NCI-H526 treated with DMSO at 0.1 percent for 48 hours (cell line): Measurements from ENCODE around the gene ATP2A1.
"Not testable (repeated sequence)": the region's sequence is repeated elsewhere in the genome, so short reads cannot be mapped to it uniquely, and the experiment has no call there.

Source experiments
- DNase-seq: peaks from one replicate; lab custom pipeline; 2025; lab: John Stamatoyannopoulos, UW

The ATP2A1 gene

GRCh38 chr16:28881565-28881964 is 3.3 kb downstream of the ATP2A1 start:
- not testable (repeated sequence) for DNase-seq

GRCh38 chr16:28882551-28883160 is 4.4 kb downstream of the ATP2A1 start:
- DNase-seq: no peak

DNA sequence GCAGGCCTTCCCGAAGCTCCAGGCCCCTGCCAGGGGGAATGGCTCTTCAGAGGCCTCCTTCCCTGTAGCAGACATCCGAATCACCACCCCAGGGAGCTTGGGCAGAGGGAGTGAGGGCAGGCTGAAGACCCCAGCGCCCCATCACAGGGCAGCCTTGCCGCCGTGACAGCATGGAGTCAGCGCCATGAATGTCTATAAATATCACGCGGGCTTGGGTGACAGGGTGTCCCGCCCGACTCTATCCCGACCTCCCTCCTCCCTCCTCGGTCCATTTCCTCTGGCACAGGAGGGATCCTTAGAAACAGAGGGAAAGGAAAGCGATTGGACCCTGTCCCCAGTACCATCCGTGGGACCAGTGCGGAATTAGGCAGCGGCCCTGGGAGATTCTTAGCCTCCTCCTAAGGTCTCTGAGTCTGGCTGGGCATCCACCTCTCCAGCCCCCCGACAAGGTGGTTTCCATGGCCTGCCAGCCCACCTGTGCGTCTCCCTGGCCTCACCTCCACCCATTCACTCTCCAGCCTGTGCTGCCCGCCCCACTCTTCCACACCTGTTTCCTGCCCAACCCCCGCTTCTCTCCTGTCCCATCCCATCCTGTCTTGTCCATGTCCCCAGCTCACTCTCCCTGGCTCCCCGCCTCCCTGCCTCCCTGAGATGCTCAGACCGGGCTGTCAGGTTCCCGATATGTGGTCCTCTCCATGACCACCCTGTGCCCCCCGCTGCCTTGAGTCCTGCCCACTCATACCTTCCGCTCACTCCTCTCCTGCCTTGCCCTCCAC is 5.1 kb downstream of the ATP2A1 start:
- DNase-seq: no peak

DNA sequence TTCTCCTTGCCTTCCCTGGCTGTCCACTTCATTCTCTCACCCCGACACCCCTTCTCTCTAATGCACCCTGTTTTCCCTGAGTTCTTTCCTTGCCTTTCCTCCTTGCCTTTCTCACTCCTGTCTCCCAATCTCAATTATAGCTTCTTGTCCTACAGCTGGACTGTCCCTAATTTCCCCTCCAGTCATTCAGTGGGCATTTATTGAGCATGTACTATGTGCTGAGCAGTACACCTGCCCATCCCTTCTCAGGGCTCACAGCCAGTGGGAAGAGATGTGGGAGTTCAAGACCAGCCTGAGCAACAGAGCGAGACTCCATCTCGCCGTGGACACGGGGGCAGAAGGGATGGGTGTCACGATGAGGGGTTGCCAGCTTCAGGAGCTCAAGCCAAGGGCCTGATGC is 5.8 kb downstream of the ATP2A1 start:
- DNase-seq: no peak

DNA sequence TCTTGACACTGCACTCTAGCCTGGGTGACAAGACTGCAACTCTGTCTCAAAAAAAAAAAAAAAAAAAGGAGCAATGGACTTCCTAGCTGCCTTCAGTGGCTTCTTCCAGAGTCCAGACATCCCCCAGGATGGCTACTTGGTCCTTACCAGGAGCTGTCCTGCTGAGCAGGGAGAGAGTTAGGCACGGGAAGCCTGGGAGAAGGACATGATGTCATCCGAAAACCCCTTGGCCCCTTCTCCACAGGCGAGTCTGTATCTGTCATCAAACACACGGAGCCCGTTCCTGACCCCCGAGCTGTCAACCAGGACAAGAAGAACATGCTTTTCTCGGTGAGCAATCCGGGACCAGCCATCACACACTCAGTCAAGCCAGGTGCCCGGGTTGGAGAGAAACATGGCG is 8.7 kb downstream of the ATP2A1 start:
- no peak for DNase-seq

GRCh38 chr16:28890355-28890754 is 12.1 kb downstream of the ATP2A1 start:
- not testable (repeated sequence) for DNase-seq

DNA sequence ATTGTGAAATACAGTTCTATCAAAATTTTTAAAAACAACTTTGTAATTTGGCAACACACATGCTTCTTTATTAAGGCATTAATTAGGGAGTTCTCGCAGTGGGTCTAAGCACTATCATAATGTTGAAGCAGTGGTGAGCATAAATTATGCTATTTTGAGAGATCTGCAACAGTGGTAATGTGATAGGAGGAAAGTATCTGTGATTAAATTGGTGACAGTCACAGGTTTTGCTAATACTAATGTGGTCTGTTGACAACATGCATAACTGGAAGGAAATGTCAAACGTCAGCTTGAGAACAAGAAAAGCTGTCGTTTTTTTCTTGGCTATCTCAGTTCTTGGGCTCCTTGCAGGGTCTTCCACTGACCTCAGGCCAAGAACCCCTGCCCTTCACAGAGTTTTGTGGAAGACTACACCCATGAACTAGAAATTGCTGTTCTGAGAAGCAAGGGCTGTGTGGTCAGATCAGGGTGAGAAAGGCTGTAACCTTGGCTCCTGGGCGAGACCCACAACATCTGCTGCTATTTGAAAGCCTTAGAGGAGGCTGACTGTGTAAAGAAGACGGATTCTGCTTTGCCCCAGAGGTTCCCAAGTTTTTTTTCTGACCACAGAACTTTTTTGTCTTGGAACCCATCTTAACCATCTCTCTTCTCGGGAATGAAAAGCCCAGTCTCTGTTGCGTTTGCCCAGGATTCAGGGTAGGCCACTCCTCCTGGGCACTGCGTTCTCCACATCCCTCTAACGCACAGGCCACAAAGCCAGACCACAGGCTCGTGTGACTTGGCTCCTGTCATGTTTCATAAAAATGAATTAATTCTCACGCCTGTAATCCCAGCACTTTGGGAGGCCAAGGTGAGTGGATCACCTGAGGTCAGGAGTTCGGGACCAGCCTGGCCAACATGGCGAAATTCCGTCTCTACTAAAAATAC is 13.9 kb downstream of the ATP2A1 start:
- DNase-seq: no peak

GRCh38 chr16:28893291-28893690 is 15.0 kb downstream of the ATP2A1 start:
- DNase-seq: no peak

DNA sequence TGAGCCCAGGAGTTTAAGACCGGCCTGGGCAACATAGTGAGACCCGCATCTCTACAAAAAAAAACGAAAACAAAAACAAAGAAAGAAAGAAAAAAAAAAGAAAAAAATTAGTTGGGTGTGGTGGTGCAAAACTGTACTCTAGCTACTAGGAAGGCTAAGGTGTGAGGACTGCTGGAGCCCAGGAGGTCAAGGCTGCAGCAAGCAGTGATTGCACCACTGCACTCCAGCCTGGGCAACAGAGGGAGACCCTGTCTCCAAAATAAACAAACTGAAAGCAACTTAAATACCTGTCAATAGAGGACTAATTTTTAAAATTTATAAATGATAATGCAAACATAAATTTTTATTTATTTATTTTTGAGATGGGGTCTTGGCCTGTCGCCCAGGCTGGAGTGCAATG is 17.3 kb downstream of the ATP2A1 start:
- DNase-seq: no peak

GRCh38 chr16:28897826-28898225 is 19.5 kb downstream of the ATP2A1 start:
- DNase-seq: no peak

DNA sequence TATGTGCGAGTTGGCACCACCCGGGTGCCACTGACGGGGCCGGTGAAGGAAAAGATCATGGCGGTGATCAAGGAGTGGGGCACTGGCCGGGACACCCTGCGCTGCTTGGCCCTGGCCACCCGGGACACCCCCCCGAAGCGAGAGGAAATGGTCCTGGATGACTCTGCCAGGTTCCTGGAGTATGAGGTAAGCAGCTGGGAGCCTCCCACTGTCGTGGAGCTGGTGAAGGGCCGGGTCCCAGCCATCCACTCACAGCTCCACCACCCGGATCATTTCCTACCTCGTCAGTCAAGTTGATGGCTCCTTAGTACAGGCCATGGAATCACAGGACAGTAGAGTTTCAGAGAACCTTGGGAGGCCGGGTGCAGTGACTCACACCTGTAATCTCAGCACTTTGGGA is 20.0 kb downstream of the ATP2A1 start:
- no peak for DNase-seq

- DNase-seq: no peak
These were observed 20.7 kb downstream of the ATP2A1 start for GRCh38 chr16:28898942-28899341.

GRCh38 chr16:28899882-28900590 is 21.7 kb downstream of the ATP2A1 start:
- DNase-seq: no peak

GRCh38 chr16:28900601-28901000 is 22.3 kb downstream of the ATP2A1 start:
- DNase-seq: no peak

GRCh38 chr16:28901862-28902261 is 23.6 kb downstream of the ATP2A1 start:
- no peak for DNase-seq

DNA sequence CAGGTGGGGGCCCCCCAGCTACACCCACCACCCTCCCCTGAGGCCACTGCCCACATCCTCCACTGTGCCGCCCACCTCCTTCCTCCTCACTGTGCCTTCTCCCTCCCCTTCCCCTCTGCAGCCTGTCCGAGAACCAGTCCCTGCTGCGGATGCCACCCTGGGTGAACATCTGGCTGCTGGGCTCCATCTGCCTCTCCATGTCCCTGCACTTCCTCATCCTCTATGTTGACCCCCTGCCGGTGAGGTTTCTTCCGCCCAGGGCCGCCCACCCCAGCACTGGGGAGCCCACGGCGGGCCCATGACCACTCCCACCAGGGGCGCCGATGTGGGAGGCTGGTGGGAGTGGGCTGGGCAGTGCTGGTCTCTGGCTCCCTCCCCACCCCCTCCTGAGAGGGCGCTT is 24.6 kb downstream of the ATP2A1 start:
- no peak for DNase-seq

DNA sequence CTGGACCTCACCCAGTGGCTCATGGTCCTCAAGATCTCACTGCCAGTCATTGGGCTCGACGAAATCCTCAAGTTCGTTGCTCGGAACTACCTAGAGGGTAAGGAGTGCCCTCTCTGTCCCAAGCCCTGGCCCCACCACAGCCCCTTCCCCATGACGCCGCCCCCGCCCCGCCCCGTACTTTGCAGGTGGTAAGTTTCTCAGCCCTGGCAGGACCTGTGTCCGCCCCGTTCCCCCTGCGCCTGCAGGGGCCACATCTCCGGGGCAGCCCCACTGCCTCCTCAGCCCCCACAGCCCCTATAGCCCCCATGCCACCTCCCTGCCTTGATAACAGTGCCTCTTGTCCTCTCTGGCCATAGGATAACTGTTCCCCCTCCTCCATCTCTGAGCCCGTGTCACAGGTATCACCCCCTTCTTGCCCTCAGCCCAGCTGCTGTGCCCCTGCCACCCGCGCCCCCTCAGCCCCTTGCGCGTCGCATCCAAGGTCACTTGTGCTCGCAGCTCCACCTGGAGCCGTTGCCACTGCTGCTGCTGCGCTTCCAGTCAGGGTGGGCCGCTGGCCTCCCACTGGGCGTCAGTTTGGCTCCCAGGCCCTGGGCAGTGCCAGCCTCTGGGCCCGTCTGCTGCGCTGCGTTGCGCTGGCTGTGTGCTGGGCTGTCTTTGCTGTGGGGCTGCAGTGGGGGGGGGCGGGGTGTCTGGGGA is 25.2 kb downstream of the ATP2A1 start:
- DNase-seq: no peak

- DNase-seq: no peak
These were observed 26.1 kb downstream of the ATP2A1 start for GRCh38 chr16:28904363-28904762.

GRCh38 chr16:28904828-28905227 is 26.5 kb downstream of the ATP2A1 start:
- no peak for DNase-seq

GRCh38 chr16:28905229-28905754 is 27.0 kb downstream of the ATP2A1 start:
- no peak for DNase-seq

- no peak for DNase-seq
These were observed 27.6 kb downstream of the ATP2A1 start for GRCh38 chr16:28905800-28906372.
